K562 (cell line): ENCODE data around the gene SNX15. TPM values are rescaled to one million over a fixed set of nuclear protein-coding genes. Genes with fewer than 3 reads are reported as not detected.

Experiments used
- ATF4 ChIP-seq: fragments of 450-650 bp; formaldehyde crosslinking; IDR thresholded peaks from 2 replicates; pipeline ENCODE4 v1.4.0; 2022; ENCODE audit warnings: mild to moderate bottlenecking, moderate library complexity
- C11orf30 ChIP-seq: fragments of 450-650 bp; IDR thresholded peaks from 2 replicates; pipeline ENCODE4 v1.6.1; 2016; ENCODE audit warnings: low read depth, mild to moderate bottlenecking
- CBX8 ChIP-seq: fragments of 200-600 bp; sonication (generic); IDR thresholded peaks from 2 replicates; pipeline ENCODE4 v1.6.1; 2012; ENCODE audit warnings: borderline replicate concordance, mixed run types, low read depth, mild to moderate bottlenecking, moderate library complexity, mixed read lengths, low read length, control low read depth, inconsistent platforms; ENCODE audit not compliant: poor library complexity, severe bottlenecking; ENCODE audit errors: extremely low read depth
- E2F8 ChIP-seq: fragments of 450-650 bp; IDR thresholded peaks from 2 replicates; pipeline ENCODE4 v1.7.1; 2018; ENCODE audit warnings: mild to moderate bottlenecking, low read depth; ENCODE audit not compliant: partially characterized antibody
- GABPA ChIP-seq: fragments of 200-800 bp; sonication (Bioruptor generic); conservative IDR thresholded peaks from 2 replicates; pipeline ENCODE4 v1.6.1; 2016; ENCODE audit warnings: low read depth, missing genetic modification characterization, missing compliant biosample characterization
- IRF2 ChIP-seq: sonication (generic); formaldehyde crosslinking; IDR thresholded peaks from 2 replicates; pipeline ENCODE4 v1.8.1; 2022; ENCODE audit warnings: mild to moderate bottlenecking, missing genetic modification reagents
- KHSRP ChIP-seq: fragments of 450-650 bp; IDR thresholded peaks from 2 replicates; pipeline ENCODE4 v1.6.1; 2017
- NR2C2 ChIP-seq, 2 experiments: fragments of 200-800 bp in 1 of 2; sonication (Bioruptor generic) in 1 of 2; sonication (generic) in 1 of 2; formaldehyde crosslinking in 1 of 2; IDR thresholded peaks; 2 replicates each; pipeline versions ENCODE4 v1.6.1 to v1.8.0; 2016 to 2022; ENCODE audit warnings: mild to moderate bottlenecking in 1 of 2, missing compliant biosample characterization in 1 of 2, missing genetic modification characterization in 1 of 2, missing genetic modification reagents in 1 of 2
- REST ChIP-seq, 2 experiments: fragments of 450-650 bp; formaldehyde crosslinking in 1 of 2; IDR thresholded peaks; 2 replicates each; pipeline versions ENCODE4 v1.4.0 to v1.6.1; 2014 to 2020; ENCODE audit warnings: mild to moderate bottlenecking in 2 of 2, borderline replicate concordance in 1 of 2, low read depth in 1 of 2
- RFX1 ChIP-seq: fragments of 450-650 bp; IDR thresholded peaks from 2 replicates; pipeline ENCODE4 v1.6.1; 2016; ENCODE audit warnings: mild to moderate bottlenecking, moderate library complexity
- ZBTB9 ChIP-seq: fragments of 450-650 bp; formaldehyde crosslinking; IDR thresholded peaks from 2 replicates; pipeline ENCODE4 v1.4.0; 2020; ENCODE audit warnings: mild to moderate bottlenecking, moderate library complexity
- ZNF445 ChIP-seq: fragments of 250-450 bp; sonication (Bioruptor Pico); IDR thresholded peaks from 2 replicates; pipeline ENCODE4 v1.4.0; 2020; ENCODE audit warnings: low read depth, mild to moderate bottlenecking, moderate library complexity
- polyA plus RNA-seq, 8 experiments: library from polyadenylated mRNA; depleted of rRNA in 4 of 8; stranded (reverse) in 5 of 8; unstranded in 3 of 8; fragments of >200 nt; fragmentation: Nextera tagmentation in 2 of 8; fragmentation: Illumina TruSeq in 1 of 8; extraction: Ambion mirVana in 2 of 8; extraction: Trizol in 1 of 8; gene quantifications; 2 replicates each; pipeline versions ENCODE4 v1.2.1 to v1.2.3, GENCODE V29; 2011 to 2014; ENCODE audit warnings: inconsistent platforms in 1 of 8, missing spikeins in 1 of 8
- total RNA-seq, 7 experiments: library from RNA; depleted of rRNA in 6 of 7; stranded (reverse); fragments of >200 nt in 6 of 7; fragmentation: Illumina TruSeq in 2 of 7; extraction: Trizol in 2 of 7; gene quantifications; 2 replicates each; pipeline versions ENCODE4 v1.2.1 to v1.2.3, GENCODE V29; 2011 to 2021; ENCODE audit warnings: low replicate concordance in 1 of 7

The SNX15 gene
- total and polyA plus RNA-seq, 9 of the 15 experiments (the other 6 are each of a cell fraction or from before 2014, with no cell fraction given), result 1.8 to 27.8 (median 15.2) TPM

GRCh38 chr11:65083834-65084597, 56.8 kb downstream of the SNX15 start, which contains the start of the genes CDCA5 and ZFPL1 (continued):
- TF ChIP-seq ATF4 (CRISPR knock-in tag), result no peak
- peak; percentile 81; the same call in 1 of the 2 replicates for TF ChIP-seq ZBTB9 (CRISPR knock-in tag)
- peak; percentile 98 for TF ChIP-seq E2F8
- TF ChIP-seq IRF2, result no peak
- no peak for TF ChIP-seq RFX1
- TF ChIP-seq GABPA (tag), result peak; percentile 99
- peak; percentile 92 for TF ChIP-seq NR2C2 (CRISPR knock-in tag; IDR thresholded peaks at IDR 0.05)
- peak; percentile 95 for TF ChIP-seq NR2C2 (tag; IDR thresholded peaks at IDR 0.05)
- no peak for TF ChIP-seq REST (IDR thresholded peaks at IDR 0.05; ENCODE audit: borderline replicate concordance)
- peak; percentile 39; the same call in 1 of the 2 replicates for TF ChIP-seq REST (CRISPR knock-in tag; IDR thresholded peaks at IDR 0.05; ENCODE audit: low read depth)
- TF ChIP-seq C11orf30, result peak; percentile 97
- peak; percentile 91 for TF ChIP-seq KHSRP
- TF ChIP-seq CBX8, result no peak
- TF ChIP-seq ZNF445, result no peak
